ENCODE data around the gene KCNIP4. TPM values are rescaled to one million over a fixed set of nuclear protein-coding genes. Genes with fewer than 3 reads are reported as not detected.

KCNIP4 gene
- total RNA-seq, 1 donor from 2014 or later, result not detected

- no peaks in the 10 kb centered on the region for H3K9me3 Mint-ChIP-seq (ENCODE audit: low read depth)
- no peak for TF ChIP-seq CTCF (IDR thresholded peaks at IDR 0.05)
- peaks cover 9% of the 10 kb centered on the region for H3K27me3 Mint-ChIP-seq (ENCODE audit: low read depth)
- no peak overlapping the region for H3K4me3 Mint-ChIP-seq (ENCODE audit: unreplicated experiment)
- no peak for DNase-seq (ENCODE audit: low spot score)
- H3K27ac Mint-ChIP-seq (ENCODE audit: unreplicated experiment), result no peak overlapping the region
- H3K4me1 Mint-ChIP-seq (ENCODE audit: low read depth), result no peaks in the 10 kb centered on the region
- H3K36me3 Mint-ChIP-seq (ENCODE audit: low read depth), result no peaks in the 10 kb centered on the region
These were observed 37.7 kb upstream of the KCNIP4 start for GRCh38 chr4:21986307-21986706.

GRCh38 chr4:21982087-21982486 lies 33.5 kb upstream of the KCNIP4 start:
- Mint-ChIP-seq H3K36me3 (ENCODE audit: low read depth) (no peaks in the 10 kb centered on the region), H3K4me1 (ENCODE audit: low read depth) (no peaks in the 10 kb centered on the region), H3K27ac (ENCODE audit: unreplicated experiment) (no peak overlapping the region), H3K27me3 (ENCODE audit: low read depth) (peaks cover 7% of the 10 kb centered on the region), H3K4me3 (ENCODE audit: unreplicated experiment) (no peak overlapping the region), H3K9me3 (ENCODE audit: low read depth) (no peaks in the 10 kb centered on the region)
- TF ChIP-seq CTCF (IDR thresholded peaks at IDR 0.05), result no peak
- no peak for DNase-seq (ENCODE audit: low spot score)

GRCh38 chr4:21979196-21979595 lies 30.6 kb upstream of the KCNIP4 start:
- TF ChIP-seq CTCF (IDR thresholded peaks at IDR 0.05), result no peak
- no peaks in the 10 kb centered on the region for H3K36me3 Mint-ChIP-seq (ENCODE audit: low read depth)
- peaks cover 7% of the 10 kb centered on the region for H3K9me3 Mint-ChIP-seq (ENCODE audit: low read depth)
- no peak overlapping the region for H3K4me3 Mint-ChIP-seq (ENCODE audit: unreplicated experiment)
- H3K4me1 Mint-ChIP-seq (ENCODE audit: low read depth), result no peaks in the 10 kb centered on the region
- peaks cover 8% of the 10 kb centered on the region for H3K27me3 Mint-ChIP-seq (ENCODE audit: low read depth)
- no peak overlapping the region for H3K27ac Mint-ChIP-seq (ENCODE audit: unreplicated experiment)
- DNase-seq (ENCODE audit: low spot score), result no peak

- H3K27me3 Mint-ChIP-seq (ENCODE audit: low read depth), result peaks cover 14% of the 10 kb centered on the region
- H3K9me3 Mint-ChIP-seq (ENCODE audit: low read depth), result peaks cover 7% of the 10 kb centered on the region
- H3K36me3 Mint-ChIP-seq (ENCODE audit: low read depth), result no peaks in the 10 kb centered on the region
- no peak overlapping the region for H3K4me3 Mint-ChIP-seq (ENCODE audit: unreplicated experiment)
- no peak overlapping the region for H3K27ac Mint-ChIP-seq (ENCODE audit: unreplicated experiment)
- no peak for DNase-seq (ENCODE audit: low spot score)
- H3K4me1 Mint-ChIP-seq (ENCODE audit: low read depth), result no peaks in the 10 kb centered on the region
- TF ChIP-seq CTCF (IDR thresholded peaks at IDR 0.05), result no peak
These were observed 27.6 kb upstream of the KCNIP4 start for GRCh38 chr4:21976166-21976565.

GRCh38 chr4:21973850-21974249 lies 25.3 kb upstream of the KCNIP4 start:
- TF ChIP-seq CTCF (IDR thresholded peaks at IDR 0.05), result no peak

More at GRCh38 chr4:21973850-21974249, 25.3 kb upstream of the KCNIP4 start:
- Mint-ChIP-seq H3K4me3 (ENCODE audit: unreplicated experiment) (no peak overlapping the region), H3K27me3 (ENCODE audit: low read depth) (peaks cover 21% of the 10 kb centered on the region), H3K9me3 (ENCODE audit: low read depth) (peaks cover 7% of the 10 kb centered on the region), H3K27ac (ENCODE audit: unreplicated experiment) (no peak overlapping the region), H3K4me1 (ENCODE audit: low read depth) (no peaks in the 10 kb centered on the region), H3K36me3 (ENCODE audit: low read depth) (no peaks in the 10 kb centered on the region)
- DNase-seq (ENCODE audit: low spot score), result no peak
